ENCODE results near the gene HEMK1.

Gene HEMK1

DNA sequence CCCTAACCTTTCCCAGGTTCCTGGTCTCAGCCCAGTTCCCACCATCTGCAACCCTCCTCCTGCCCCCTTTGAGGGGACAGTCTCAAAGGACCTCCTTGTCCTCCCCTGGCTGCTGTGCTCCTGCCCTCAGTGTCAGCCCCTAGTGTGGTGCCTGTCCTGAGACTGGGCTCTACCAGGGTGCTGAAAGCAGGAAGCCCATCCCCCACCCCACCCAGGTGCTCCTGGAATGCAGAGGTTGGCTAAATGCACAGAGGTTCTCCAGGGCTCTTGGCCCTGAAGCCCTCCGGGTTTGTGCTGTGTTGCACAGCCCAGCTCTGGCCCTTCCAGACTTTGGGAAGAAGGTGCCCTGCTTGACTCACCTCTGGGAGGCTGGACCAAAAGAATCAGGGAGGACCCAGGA, 23.5 kb upstream of the HEMK1 start:
- DNase-seq = no peak

DNA sequence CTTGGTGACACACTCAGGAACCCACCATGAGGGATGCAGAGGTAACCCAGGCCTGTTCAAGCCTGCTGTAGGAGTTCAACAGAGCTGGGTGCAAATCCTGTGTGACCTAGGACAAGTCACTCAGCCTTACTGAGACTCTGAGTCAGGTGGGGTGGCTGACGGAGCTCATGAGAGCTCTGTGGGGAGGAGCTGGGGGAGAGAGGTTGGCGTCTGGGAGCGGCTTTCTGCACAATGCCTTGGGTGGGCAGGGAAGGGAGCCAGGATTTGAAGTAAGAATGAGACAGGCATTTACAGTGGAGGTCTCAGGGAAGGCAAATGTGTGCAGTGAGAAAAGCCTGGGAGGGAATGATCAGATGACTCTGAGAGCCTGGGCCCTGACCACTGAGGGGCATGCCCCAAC, 20.1 kb upstream of the HEMK1 start:
- no peak for DNase-seq

DNA sequence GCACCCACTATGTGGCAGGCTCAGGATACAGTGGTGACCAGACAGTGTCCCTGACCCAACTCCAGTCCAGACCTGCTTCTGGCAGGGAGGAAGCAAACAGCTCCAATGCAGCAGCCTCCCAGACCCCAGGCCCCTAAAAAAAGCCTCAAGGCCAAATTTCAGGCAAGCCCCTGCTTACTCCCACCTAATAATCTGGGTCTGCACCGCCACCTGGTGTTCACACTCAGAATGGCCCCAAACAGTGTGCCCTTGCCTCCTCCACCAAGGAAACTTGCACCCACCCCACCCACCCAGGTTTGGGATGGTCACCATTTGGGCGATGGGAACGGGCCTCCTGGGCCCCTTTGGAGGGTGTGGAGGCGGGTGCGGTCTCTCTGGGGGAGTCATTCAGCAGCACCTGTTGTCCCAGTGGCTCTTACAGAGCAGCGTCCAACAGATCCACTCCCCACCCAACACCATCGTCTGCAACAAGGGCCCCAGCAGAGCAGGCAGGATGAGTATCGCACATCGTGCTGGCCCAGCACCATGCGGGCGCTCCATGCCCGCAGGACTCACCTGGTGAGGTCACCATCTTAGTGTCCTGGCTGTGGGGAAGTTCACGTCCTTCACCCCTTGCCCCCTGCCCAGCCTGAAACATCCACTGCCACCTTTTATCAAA, 19.1 kb upstream of the HEMK1 start:
- peak; percentile 15 for DNase-seq

DNA sequence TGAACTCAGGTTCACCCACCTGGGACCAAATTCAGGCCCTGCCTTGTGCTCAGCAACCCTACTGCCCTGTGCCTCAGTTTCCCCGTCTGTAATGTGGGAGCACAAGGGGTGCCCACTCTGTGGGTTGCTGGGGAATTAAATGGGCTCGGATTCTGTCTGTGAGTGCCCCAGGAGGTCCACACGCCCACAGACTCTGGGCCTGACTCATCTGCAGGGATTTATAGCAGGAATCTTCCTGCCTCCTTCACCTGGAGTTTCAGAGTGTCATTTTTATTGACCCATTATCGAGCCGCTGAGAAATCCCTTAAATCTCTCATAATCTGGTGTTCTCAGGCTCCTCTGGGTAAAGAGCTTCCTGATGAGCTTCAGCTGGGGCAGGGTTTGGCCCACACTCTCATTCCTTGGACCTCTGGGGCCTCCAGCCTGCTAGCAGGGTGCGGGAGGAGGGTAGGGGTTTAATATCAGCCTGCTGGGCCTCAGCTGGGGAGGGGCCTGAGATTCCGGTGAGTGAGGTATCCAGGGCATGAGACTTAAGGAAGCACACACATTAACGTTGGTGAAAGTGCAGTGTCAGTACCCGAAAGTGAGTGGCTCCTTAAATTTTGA, 18.2 kb upstream of the HEMK1 start:
- no peak for DNase-seq

DNA sequence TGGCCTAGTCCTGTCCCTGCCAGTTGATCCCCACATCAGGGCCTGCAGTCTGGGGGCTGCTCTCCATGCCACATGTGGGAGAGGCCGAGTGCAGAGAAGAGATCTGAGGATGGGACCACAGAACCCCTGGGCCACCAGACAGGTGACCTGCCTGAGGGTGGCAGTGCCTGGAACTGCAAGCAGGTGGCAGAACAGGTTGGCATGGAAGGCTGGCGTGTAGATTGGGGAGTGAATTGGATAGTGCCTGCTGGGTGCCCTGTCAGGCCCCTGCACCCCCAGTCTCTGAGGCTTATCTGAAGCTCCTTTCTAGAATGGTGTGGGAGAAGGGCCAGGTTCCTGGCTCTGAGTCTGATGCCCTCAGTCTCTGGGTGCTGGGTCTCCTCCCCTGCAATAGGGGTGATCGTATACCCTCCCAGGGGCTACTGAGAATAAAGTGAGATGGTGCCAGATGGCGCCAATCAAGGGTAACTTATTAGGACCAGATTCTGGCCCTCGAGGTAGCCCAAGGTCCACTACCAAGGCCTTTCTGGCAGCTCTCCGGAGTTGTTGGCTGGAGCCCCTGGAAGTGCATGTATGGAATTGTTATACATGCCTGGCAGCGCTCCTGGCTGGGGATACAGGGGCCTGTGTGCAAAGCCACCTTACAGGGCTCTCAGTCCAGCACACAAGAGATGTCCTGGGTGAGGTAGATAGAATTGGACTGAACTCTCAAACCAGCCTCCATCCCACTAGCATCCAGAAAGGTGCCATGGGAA, 17.5 kb upstream of the HEMK1 start:
- DNase-seq = no peak

DNA sequence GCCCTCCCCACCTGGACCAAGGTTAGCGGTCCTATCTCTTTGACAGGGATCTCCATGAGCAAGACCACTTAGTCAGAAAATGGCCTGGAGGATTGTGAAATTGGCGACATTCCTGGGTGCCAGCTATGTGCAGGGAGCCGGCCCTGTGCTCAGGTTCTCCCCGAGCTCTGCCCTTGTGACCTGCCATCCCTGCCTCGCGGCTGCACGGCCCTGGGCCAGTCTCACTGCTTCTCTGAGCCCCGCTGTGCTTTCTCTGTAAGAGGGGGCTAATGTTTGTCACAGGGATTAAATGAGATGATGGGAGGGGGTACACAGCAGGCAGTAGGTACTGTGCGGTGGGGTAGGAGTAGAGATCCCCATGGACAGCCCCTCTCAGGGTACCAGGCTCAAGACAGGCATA, 16.7 kb upstream of the HEMK1 start:
- no peak for DNase-seq

DNA sequence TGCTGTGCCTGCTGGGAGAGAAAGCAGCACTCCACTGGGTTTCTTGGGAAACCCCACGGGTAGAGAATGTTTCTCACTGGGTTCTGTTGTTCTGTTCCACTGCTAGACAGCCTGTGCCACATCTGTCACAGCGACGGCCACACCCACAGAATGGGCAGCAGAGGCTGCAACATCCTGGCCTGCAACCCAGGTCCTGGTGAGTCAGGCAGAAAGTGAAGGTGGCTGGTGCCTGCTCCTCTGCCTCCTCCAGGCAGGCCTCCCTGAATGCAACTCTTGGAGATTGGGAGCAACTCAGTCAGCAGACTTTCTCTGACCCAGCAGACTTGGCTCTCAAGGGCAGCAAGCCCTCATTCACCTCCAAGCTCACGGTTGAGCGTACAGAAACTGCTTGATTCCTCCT, 14.8 kb upstream of the HEMK1 start:
- no peak for DNase-seq

DNA sequence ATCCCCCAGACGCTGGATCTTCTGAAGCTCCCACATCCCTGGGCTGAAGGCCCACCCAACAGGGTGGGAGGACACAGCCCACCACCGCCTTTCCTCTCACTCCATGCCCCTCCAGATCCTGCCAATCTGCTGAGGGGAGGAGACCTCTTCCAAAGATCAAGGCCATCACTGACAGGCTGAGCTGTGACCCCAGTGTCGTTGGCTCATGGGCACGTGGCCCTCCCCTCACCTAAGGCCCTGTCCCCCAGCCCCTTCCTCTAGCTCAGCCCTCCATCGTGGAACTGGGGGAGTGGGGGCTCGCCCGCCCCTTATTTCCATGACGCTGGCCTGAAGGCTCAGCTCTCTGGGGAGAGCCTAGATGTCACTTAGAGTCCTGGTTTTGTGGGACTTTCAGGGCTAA, 12.2 kb upstream of the HEMK1 start:
- DNase-seq = no peak

DNA sequence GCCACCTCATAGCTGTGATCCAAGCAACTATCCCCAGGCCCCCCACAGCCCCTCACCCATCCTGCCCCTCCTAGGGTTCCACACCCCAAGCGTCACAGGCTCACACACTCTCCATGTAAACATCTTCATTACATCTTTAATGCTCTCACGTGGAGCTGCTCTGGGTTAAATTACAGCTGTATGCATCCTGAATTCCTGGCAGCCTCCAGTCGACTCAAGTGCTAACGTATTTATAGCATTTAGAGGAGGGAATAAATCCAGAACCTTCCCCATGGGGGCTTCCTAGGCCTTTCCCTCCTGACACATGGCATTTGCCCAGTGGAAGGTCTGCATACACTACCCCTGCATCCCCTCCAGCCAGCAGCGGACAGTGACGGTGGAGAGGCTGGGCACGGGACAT, 11.4 kb upstream of the HEMK1 start:
- no peak for DNase-seq

DNA sequence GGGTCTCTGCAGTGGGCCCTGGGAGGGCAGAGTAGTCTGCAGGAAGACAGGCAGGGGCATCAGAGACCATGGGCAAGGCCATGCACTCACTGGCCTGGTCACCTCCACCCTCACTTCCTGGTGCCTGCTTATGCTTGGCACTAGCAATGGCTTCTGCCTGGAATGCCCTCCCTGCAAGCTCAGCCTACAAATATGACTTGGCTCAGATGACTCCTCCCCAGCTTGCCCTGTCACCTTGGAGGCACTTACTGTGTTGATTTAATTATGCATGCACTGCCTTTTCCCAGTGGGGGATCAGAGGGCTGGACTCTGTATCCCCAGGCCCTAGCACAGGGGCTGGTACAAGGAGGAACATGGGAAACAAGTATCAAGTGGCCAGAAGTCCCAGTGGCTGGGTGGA, 9.6 kb upstream of the HEMK1 start:
- no peak for DNase-seq

DNA sequence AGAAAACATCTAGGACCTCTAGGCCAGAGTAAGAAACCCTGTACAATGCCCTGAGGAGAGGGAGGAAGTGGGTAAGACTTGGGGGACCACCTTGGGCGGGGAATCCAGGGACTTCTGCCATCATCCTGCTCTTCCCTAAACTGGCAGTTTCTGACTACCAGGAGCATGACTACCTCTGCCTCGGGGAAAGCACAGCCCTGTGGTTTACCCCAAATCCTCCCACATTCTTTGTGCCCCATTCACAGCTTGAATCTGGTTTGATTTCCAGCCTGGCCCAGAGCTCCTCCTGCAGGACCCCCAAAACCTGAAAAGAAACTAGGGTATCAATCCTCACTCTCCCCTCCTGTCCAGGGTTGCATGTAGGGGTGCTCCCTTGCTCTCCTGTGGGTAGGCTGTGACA, 6.5 kb upstream of the HEMK1 start:
- no peak for DNase-seq

DNA sequence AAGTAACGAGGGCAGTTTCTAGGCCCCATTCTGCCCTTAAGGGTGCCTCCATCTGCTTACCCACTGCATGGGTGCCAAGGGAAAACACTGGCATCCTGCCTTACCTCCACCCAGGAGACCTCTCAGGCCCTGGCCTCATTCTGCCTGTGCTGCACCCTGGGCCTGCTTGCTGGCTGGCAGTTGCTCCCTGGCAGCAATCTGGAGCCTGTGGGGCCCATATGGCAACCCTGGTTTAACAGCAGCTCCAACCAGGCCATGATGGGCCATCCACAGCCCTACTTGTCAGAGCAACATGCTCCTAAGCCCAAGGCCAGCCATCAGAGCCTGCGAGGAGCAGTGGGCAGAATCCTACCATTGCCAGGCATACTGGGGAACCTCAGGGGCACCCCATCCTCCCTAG, 5.5 kb upstream of the HEMK1 start:
- no peak for DNase-seq

DNA sequence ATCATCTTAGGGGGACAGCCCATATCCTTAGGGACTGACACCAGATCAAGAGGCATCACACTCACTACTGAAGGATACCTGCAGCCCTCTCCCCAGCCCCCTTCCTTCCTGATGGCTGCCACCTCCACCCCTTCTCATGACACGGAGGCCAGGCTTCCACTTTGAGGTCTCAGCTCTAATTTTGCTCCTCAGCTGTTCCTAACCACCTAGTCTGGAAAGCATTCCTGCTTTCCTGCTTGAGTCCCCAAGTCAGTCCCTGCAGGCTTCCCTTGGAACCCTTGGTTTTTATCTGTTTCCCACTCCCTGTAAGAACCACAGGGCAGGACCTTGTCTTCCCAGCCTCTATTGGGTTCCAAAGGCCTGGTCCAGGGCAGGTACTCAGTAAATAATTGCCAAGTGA, 5.0 kb upstream of the HEMK1 start:
- no peak for DNase-seq

DNA sequence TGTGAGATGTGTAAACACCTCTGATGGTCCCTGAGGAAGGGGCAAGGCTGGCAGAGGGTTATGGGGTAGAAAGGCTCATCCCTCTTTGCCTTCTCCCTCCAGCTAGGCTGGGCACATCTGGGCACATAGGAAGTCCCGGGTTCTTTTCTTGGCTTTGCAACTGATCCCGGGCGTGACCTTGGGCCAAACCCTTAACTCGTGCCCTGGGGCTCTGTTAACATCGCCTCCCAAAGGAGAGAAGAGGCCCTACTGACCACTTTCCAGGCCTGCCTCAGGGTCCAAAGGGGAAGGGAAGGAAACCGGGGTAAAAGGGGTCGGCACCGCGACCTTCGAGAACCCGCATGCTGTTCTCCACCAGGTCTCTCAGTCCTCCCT, 2.3 kb upstream of the HEMK1 start:
- no peak for DNase-seq

DNA sequence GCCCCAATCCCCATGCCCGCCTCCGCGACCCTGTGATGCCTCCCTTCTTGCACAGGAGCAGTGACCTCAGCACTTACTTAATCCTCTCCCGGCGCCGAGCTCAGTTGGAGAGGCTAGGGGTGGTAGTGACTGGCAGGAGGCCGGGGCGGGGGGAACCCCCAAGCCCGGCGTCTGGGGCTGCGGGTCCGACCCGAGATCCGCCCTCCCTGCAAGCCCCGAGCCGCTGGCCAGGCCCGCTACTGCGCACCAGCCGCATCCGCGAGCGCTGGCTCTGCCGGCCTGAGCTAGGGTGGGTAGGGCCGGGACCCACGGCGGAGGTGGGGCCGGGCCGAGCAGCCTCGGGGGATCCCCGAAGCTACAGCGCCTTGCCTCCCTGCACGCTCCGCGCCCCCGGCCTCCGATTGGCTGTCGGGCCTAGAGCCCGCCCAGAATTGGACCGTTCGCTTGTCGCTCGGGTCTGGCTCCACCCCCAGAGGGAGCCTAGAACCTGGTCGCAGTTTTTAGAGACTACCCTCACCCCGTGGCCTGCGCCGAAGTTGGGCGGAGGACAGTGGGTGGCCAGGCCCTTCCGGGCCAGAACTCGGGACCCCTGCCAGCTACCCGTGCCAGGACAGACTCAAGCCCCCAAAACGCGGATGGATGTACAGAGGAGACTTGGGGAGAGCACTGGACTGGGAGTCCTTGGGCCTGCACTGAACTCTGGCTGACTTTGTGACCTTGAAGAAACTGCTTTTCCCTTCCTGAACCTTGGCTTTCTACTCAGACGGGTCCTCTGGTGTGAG, 1.7 kb upstream of the HEMK1 start, which contains the start of gene C3orf18:
Gene C3orf18 (minus strand): TSS at position 362 of the 782 bp plus-strand sequence. CDS start 2,048 bp downstream, outside the sequence.
- DNase-seq = peak; percentile 68

DNA sequence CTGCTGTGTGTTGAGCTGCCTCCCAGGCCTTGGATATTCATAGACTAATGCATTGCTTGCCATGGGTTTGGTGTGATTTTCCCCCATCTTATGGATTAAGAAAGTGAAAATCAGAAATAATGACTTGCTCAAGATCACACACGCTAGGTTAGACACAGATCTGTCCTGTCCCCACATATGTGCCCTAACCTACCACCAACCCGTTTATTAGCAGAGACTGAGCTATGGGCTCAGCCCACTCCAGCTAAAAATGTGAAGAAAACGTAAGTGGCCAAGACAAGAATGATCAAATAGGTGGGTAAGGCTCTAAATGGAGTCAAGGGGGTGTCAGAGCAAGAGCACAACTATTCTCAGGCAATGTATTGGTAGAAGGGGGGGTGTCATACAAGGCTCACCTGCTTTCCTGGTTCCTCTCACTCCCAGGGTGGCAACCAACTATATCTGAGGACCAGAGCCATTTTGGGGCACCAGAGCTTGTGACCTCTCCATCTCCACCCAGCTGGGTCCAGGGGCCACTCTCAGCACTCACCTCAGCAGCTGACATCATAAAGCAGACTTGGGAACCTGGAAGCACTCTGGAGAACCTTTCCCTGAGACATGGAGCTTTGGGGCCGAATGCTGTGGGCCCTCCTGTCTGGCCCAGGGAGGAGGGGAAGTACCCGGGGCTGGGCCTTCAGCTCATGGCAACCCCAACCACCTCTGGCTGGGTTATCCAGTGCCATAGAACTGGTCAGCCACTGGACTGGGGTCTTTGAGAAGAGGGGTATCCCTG, 1.4 kb downstream of the HEMK1 start:
- DNase-seq = no peak

DNA sequence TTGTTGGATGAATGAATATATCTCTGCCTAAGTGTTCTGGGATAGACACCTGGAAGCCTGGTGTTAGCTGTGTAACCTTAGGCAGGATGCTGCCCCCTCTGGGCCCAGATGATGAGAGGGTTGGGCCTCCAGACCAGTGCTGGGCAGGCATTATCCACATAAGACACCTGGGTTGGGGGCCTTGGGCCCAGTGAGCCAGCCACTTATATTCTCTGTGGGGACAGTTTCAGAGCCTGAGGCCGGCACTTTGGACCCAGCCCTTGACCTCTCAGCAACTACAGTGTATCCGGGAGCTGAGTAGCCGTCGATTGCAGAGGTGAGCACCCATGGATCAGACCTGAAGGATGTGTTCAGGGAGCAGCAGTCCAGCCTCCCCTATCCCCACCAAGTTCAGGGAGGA, 2.2 kb downstream of the HEMK1 start:
- DNase-seq = no peak

DNA sequence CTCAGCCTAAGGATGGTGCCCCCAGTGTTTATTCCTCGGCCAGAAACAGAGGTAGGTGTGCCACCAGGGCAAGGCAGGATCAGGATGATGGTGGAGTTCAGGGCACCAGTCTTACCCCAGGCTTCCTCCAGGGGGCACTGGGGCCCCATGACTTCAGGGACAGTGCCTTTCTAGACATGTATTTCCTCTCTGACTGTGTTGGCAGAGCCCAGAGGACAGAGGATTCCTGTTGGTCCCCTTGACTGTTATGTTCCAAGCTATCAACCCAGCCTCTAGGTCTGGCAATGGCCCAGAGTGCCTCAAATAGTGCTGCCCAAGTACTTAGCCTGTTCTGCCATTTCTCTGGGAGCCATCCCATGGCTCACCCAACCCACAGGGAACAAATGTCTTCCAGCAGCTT, 2.8 kb downstream of the HEMK1 start:
- peak; percentile 38 for DNase-seq

DNA sequence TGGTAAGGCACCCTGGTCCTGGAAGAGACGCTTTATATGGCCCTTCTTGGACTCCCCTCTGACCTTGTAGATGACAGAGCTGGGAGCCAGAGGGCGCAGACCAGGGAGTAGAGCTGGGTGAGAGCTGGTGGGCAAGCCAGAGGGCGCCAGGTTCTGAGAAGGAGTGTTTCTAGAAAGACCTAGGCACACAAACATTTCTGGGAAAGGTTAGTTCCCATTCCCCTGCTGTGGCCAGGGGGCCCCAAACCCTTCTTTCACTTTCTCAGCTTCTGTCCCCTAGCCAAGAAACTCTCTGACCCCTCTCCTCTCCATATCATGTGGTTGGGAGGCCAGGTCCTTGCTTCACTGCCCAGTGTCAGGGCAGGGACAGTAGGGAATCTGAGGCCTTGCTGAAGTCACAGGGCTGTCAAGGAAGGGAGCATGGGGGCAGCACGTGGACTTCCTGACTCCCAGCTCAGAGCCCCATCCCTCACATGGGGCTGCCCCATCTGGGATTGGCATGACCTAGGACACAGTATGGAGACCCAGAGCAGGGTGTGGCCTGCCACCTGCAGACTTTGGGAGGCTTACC, 3.6 kb downstream of the HEMK1 start:
- no peak for DNase-seq

DNA sequence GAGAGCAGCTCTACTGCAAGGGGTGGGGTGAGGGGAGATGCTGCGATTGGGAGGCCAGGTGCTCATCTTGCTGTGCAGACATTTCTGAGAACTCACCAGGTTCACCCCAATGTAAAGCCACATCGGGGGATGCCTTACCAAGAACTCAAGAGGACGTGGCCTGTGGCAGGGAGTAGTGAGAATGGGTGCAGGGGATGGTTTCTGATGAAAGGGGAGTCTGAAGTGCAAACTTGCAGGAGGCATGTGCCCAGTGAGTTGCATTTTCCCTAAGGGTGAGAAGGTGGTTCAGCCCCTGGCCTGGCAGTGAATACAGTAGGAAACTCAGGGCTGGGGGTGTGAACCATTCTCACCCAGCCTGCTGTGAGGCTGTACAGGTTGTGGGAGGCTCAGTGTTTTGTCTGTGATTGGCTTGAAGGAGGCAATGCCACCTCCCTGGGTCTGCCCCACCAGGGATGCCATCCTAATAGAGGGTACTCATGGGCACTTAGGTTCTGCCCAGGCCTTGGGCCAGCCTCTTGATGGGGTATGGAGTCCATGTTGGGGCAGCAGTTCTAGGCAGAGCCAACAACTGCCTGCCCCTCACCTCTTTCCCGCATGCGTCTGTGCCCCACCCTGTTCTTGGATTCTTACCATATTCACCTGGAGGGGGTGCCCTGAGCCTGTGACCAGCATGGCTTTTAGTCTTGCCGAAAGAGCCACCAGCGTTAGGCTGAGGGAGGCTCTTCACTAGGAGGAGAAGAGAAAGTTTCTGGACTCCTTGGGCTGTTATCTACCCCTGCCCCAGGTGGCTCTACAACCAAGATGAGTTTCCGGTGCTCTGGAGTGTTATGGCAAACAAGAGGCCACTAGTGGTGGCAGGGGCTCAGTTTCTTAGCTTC, 4.5 kb downstream of the HEMK1 start:
- DNase-seq = no peak

DNA sequence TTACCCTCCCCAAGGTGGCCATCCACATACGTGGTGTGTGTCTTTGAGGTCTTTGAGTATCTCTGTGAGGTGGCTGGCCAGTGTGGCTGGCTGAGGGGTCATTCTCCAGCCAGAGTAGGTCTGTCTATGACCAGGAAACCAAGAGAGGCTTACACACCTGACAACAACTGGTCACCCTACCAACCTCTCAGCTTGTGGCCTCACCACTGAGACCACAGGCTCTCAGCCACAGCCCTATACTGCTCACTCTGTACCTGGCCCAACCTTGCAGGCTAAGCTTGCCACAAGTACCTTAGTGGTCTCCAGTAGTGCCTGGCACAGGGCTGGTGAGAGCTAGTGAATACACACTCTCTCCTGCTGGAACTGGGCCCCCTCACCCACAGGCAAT, 5.1 kb downstream of the HEMK1 start:
- DNase-seq = no peak

Measured in NCI-H510A treated with DMSO at 0.1 percent for 48 hours (cell line).